Stimulated activated naive B cell treated with anti-CD40 and anti-IgM and Interleukin-4, amounts not matched to agents 10 μg/mL and 1 μg/mL and 100 μg/mL, for 72 hours (primary cell): Measurements from ENCODE around the gene EIF4H.
"Not testable (repeated sequence)": the region's sequence is repeated elsewhere in the genome, so short reads cannot be mapped to it uniquely, and the experiment has no call there.

Source experiments
- ATAC-seq, 2 donors: fragments of 150-1000 bp; cut with Tn5 transposase; replicated peaks; 2 replicates each; pipeline ENCODE4 v1.10.0; 2021; ENCODE audit warnings: moderate library complexity in 1 of 2
- DNase-seq: peaks from one replicate; pipeline ENCODE4 v3.0.0; 2021
- H3K27ac Mint-ChIP-seq: one replicate; pipeline ENCODE4 v1.8.0; 2022; ENCODE audit warnings: mild to moderate bottlenecking, mixed read lengths
- H3K27me3 Mint-ChIP-seq, 2 donors: one replicate each; pipeline ENCODE4 v1.8.0; 2022; ENCODE audit warnings: mixed read lengths in 2 of 2
- H3K36me3 Mint-ChIP-seq, 2 donors: one replicate each; pipeline ENCODE4 v1.8.0; 2022; ENCODE audit warnings: mixed read lengths in 2 of 2, mild to moderate bottlenecking in 1 of 2
- H3K4me1 Mint-ChIP-seq, 2 donors: one replicate each; pipeline ENCODE4 v1.8.0; 2022; ENCODE audit warnings: mixed read lengths in 2 of 2, mild to moderate bottlenecking in 1 of 2
- H3K4me3 Mint-ChIP-seq, 2 donors: one replicate each; pipeline ENCODE4 v1.8.0; 2022; ENCODE audit warnings: mild to moderate bottlenecking in 2 of 2, mixed read lengths in 2 of 2, moderate library complexity in 1 of 2
- H3K9me3 Mint-ChIP-seq, 2 donors: one replicate each; pipeline ENCODE4 v1.8.0; 2022; ENCODE audit warnings: mixed read lengths in 2 of 2, mild to moderate bottlenecking in 1 of 2

Gene EIF4H

DNA sequence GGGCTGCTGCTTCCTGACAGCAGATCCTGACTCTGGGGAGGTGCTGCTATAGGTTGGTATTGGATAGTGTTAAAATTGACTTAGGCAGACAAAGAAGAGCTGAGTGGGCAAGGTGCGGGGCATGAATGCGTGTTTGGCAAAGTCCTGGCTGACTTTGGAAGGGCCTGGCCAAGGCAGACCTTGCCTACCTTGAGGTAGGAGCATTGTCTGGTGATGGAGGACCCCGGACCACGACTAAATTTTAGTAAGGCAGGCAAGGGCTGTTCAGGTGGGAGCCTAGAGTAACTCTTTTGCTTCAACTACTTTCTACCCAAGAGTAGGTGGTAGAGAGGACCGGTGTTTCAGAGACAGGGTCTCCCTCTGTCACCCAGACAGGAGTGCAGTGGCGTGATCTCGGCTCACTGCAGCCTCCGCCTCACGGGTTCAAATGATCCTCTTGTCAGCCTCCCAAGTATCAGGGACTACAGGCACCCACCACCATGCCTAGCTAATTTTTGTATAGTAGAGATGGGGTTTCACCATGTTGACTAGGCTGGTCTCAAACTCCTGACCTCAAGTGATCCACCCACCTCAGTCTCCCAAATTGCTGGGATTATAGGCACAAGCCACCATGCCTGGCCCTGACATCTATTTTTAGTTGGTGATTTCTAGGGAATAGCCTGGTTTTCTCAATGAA is 23.4 kb downstream of the EIF4H start:
- no peak overlapping the region for H3K27ac Mint-ChIP-seq
- ATAC-seq (peak in 1 of 2 donors; percentile 12), DNase-seq (no peak)
- H3K36me3 Mint-ChIP-seq = peaks cover 8 to 42% of the 10 kb centered on the region in 2 donors
- H3K4me3 Mint-ChIP-seq = no peak overlapping the region
- H3K9me3 Mint-ChIP-seq = no peaks in the 10 kb centered on the region
- no peaks in the 10 kb centered on the region for H3K27me3 Mint-ChIP-seq
- H3K4me1 Mint-ChIP-seq = peaks cover 5 to 17% of the 10 kb centered on the region in 2 donors

DNA sequence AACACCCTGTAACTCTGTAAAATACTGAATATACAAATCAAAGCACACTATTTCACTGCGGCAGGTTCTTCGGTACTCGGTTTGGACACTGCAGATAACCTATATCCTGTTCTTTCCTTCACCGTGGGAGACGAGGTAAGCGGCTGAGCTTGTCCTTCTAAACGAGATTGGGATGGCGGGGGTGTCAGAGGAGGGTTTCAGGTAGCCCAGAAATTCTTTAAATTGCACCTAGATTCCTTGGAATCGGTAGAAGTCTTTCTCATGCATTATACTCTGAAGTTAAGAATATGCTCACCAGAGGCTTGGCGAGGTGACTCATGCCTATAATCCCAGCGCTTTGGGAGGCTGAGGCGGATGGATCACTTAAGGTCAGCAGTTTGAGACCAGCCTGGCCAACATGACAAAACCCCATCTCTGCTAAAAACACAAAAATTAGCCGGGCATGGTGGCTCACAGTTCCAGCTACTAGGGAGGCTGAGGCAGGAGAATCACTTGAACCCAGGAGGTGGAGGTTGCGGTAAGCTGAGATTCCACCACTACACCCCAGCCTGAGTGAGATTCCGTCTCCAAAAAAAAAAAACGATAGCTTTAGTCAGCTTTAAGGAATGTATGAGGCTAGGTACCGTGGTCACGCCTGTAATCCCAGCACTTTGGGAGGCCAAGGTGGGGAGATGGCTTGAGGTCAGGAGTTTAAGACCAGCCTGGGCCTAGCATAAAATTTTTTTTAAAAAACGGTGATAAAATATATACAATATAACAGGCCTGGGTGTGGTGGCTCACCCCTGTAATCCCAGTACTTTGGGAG is 25.6 kb downstream of the EIF4H start:
- H3K9me3 Mint-ChIP-seq = no peaks in the 10 kb centered on the region
- no peak for DNase-seq
- peaks cover 0 to 4% of the 10 kb centered on the region in 2 donors for H3K27me3 Mint-ChIP-seq
- no peak overlapping the region for H3K4me3 Mint-ChIP-seq
- peak overlapping the region; percentile 25 for H3K27ac Mint-ChIP-seq
- no peak for ATAC-seq
- H3K36me3 Mint-ChIP-seq = peaks cover 5 to 30% of the 10 kb centered on the region in 2 donors
- peaks cover 14 to 27% of the 10 kb centered on the region in 2 donors for H3K4me1 Mint-ChIP-seq

DNA sequence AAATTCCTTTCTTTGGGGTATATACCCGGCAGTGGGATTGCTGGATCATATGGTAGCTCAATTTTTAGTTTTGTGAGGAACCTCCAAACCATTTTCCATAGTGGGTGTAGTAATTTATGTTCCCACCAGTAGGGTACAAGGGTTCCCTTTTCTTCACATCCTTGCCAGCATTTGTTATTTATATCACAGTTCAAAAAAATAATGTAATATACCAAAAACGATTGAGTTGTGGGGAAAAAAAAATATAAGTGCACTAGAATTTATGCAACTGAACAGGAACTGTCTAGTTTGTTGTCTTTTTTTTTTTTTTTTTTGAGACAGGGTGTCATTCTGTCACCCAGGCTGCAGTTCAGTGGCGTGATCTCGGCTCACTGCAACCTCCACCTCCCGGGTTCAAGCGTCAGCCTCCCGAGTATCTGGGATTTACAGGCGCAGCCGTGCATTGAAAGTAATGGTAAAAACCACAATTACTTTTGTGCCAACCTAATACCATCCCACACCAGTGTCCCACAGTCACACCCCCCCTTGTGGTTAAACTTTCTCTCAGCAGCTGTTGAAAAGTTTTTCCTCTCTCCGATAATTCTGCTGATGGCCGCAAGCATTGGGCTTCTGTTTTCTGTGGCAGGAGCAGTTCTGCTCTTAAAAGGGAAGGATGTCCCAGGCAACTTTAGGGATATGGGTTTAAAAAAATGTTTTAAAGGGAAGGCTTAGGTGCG is 28.8 kb downstream of the EIF4H start:
- Mint-ChIP-seq H3K27me3 (peaks cover 0 to 4% of the 10 kb centered on the region in 2 donors), H3K9me3 (no peaks in the 10 kb centered on the region), H3K4me3 (no peak overlapping the region), H3K4me1 (peaks cover 32 to 51% of the 10 kb centered on the region in 2 donors), H3K27ac (no peak overlapping the region), H3K36me3 (peaks cover 2 to 8% of the 10 kb centered on the region in 2 donors)
- ATAC-seq (peak; percentile 44 to 48), DNase-seq (no peak)

DNA sequence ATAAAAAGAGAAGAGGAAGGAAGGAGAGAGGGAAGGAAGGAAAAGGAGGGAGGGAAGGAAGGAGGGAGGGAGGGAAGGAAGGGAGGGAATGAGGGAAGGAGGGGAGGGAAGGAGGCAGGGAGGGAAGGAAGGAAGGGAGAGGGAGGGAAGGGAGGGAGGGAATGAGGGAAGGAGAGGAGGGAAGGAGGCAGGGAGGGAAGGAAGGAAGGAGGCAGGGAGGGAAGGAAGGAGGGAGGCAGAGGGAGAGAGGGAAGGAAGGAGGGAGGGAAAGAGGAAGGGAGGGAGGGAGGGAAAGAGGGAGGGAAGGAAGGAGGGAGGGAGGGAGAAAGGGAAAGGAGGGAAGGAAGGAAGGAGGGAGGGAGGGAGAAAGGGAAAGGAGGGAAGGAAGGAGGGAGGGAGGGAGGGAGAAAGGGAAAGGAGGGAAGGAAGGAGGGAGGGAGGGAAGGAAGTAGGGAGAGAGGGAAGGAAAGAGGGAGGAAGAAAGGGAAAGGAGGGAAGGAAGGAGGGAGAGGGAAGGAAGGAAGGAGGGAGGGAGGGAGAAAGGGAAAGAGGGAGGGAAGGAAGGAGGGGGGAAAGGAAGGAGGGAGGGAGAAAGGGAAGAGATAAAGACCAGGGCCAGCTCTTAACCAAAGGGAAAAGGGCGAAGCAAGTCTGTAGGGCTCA is 29.9 kb downstream of the EIF4H start:
- H3K27ac Mint-ChIP-seq = peak overlapping the region; percentile 89
- peaks cover 2 to 9% of the 10 kb centered on the region in 2 donors for H3K36me3 Mint-ChIP-seq
- H3K27me3 Mint-ChIP-seq = peaks cover 0 to 4% of the 10 kb centered on the region in 2 donors

DNA sequence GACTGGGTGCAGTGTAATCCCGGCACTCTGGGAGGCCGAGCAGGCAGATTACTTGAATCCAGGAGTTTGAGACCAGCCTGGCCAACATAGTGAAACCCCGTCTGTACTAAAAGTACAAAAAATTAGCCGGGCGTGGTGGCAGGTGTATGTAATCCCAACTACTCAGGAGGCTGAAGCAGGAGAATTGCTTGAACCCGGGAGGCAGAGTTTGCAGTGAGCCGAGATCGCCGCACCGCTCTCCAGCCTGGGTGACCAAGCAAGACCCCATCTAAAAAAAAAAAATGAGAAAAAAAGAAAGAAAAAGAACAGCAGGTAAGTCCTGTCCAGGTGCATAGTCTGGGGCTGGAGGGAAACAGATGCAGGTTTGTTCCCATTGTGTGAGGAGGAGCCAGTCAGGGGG is 31.9 kb downstream of the EIF4H start:
- DNase-seq, ATAC-seq, H3K27me3 Mint-ChIP-seq, H3K9me3 Mint-ChIP-seq, H3K27ac Mint-ChIP-seq: not testable (repeated sequence)
- H3K36me3 Mint-ChIP-seq = peaks cover 5 to 11% of the 10 kb centered on the region in 2 donors
- peak overlapping the region in 1 of 2 donors; percentile 76 for H3K4me3 Mint-ChIP-seq
- peaks cover 39 to 66% of the 10 kb centered on the region in 2 donors for H3K4me1 Mint-ChIP-seq

More for the DNA sequence above, 29.9 kb downstream of the EIF4H start:
- Mint-ChIP-seq H3K4me3 (no peak overlapping the region), H3K9me3 (no peaks in the 10 kb centered on the region), H3K4me1 (peaks cover 35 to 58% of the 10 kb centered on the region in 2 donors)
- DNase-seq (no peak), ATAC-seq (no peak)

DNA sequence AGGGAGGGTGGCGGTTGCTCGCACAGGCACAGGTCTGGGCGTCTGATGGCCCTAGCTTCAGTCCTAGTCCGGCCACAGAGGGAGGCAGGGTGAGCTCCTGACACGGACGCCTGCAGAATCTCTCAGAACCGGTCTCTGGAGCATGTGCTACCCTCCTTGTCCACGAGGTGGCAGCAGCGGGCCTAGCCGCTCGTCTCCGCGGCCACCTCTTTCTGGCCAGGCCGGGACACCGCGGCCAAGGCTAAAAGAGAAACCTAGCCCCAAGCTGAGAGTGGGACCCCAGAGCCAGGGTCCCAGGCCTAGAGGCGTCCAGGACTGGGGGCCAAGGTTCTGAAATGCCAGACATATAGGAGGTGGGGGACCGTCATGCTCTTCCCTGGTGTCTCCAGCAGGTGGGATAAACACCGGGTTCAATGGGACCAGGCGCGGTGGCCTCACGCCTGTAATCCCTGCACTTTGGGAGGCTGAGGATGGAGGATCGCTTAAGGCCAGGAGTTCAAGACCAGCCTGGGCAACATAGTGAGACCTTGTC is 32.5 kb downstream of the EIF4H start:
- Mint-ChIP-seq H3K36me3 (peaks cover 5 to 13% of the 10 kb centered on the region in 2 donors), H3K9me3 (no peaks in the 10 kb centered on the region), H3K4me1 (peaks cover 39 to 69% of the 10 kb centered on the region in 2 donors), H3K4me3 (peak overlapping the region; percentile 49 to 76), H3K27ac (peak overlapping the region; percentile 79), H3K27me3 (peaks cover 0 to 4% of the 10 kb centered on the region in 2 donors)
- DNase-seq (peak; percentile 74), ATAC-seq (peak; percentile 38 to 47)

DNA sequence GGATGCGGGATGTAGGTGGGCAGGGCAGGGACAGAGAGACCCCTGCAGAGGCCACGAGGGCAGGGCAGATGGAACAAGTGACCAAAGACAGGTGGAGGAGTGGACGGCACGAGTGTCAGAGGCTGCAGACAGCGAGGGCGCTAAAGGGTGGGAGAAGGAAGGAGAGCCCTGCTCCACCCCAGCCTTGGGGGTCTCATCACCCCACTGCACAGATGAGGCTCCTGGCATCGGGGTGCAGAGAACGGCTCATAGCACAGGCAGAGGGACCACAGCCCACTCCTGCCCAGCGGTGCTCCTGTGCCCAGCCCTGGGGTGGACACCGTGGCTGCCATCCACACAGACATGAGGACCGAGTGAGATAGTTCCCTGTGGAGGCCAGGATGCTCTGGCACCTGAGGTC is 33.4 kb downstream of the EIF4H start:
- no peak for ATAC-seq
- Mint-ChIP-seq H3K4me1 (peaks cover 42 to 74% of the 10 kb centered on the region in 2 donors), H3K9me3 (no peaks in the 10 kb centered on the region), H3K27ac (peak overlapping the region; percentile 81), H3K36me3 (peaks cover 6 to 16% of the 10 kb centered on the region in 2 donors), H3K4me3 (peak overlapping the region in 1 of 2 donors; percentile 18), H3K27me3 (peaks cover 0 to 4% of the 10 kb centered on the region in 2 donors)
- DNase-seq = no peak

DNA sequence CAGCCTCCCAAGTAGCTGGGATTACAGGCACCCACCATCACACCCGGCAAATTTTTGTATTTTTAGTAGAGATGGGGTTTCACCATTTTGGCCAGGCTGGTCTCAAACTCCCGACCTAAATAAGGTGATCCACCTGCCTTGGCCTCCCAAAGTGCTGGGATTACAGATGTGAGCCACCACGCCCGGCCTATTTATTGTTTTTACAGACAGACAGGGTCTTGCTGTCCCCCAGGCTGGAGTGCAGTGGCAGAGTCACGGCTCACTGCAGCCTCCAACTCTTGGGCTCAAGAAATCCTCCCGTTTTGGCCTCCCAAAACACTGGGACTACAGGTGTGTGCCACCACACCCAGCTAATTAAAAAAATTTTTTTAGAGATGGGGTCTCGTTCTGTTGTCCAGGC is 34.1 kb downstream of the EIF4H start:
- DNase-seq, H3K27me3 Mint-ChIP-seq, H3K9me3 Mint-ChIP-seq, H3K27ac Mint-ChIP-seq, H3K4me3 Mint-ChIP-seq, ATAC-seq: not testable (repeated sequence)
- H3K4me1 Mint-ChIP-seq = peaks cover 44 to 70% of the 10 kb centered on the region in 2 donors
- H3K36me3 Mint-ChIP-seq = peaks cover 6 to 18% of the 10 kb centered on the region in 2 donors

DNA sequence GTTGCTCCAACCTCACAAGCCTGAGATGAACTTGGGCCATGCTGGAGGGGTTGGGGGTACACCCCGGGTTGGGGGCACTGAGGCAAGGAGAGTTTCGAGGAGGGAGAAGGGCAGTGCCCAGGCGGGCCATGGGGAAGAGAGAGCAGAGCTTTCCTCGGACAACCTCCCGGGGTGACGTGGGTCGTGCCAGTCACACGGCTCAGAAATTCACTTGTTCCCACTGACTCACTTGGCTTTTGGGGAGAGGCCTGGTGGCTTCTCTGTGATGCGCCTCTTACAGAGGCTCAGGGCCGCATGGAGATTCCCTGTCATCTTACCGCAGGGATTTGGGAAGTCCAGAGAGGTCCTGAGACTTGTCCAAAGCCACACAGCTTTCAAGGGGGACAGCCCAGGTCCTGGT is 38.5 kb downstream of the EIF4H start:
- DNase-seq (no peak), ATAC-seq (no peak)
- Mint-ChIP-seq H3K27me3 (no peaks in the 10 kb centered on the region), H3K36me3 (peaks cover 34 to 47% of the 10 kb centered on the region in 2 donors), H3K4me1 (peaks cover 43 to 65% of the 10 kb centered on the region in 2 donors), H3K27ac (peak overlapping the region; percentile 93), H3K4me3 (peak overlapping the region; percentile 65 to 76), H3K9me3 (no peaks in the 10 kb centered on the region)

DNA sequence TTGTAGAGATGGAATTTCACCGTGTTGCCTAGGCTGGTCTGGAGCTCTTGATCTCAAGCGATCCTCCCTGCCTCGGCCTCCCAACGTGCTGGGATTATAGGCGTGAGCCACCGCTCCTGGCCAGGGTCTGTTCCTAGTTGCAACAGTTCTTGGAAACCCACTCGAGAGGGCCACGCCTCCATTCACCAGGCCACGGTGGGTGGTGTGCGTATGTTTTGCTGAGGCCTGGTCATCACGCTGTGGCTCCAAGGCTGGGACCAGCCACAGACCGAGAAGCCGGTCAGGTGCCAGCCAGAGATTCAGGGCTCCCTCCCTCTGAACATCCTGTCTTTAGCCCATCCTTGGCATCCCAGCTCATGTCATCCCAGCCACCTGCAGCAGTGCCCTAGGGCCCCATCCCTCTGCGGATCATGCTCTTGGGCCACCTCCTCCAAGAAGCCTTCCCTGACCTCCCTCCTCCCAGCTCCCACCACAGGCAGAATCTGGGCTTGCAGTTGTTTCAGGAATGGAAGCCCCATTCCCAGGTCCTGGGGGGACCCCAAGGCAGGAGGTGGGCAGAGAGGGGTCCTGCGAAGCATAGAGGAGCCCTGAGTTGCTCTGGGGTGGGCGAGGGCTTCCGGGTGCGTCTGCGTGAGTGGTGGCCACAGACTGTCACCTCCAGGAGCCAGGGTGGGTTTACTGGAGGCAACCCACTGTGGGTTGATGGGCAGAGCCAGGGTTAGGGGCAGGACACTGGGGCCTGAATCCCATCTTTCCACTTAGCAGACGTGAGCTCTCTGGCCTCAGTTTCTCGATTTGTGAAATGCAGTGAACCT is 40.9 kb downstream of the EIF4H start:
- H3K4me3 Mint-ChIP-seq = peak overlapping the region; percentile 77
- no peak for DNase-seq
- H3K27me3 Mint-ChIP-seq = no peaks in the 10 kb centered on the region
- no peak for ATAC-seq
- H3K4me1 Mint-ChIP-seq = peaks cover 50 to 73% of the 10 kb centered on the region in 2 donors
- H3K27ac Mint-ChIP-seq = peak overlapping the region; percentile 93
- peaks cover 2 to 5% of the 10 kb centered on the region in 2 donors for H3K9me3 Mint-ChIP-seq
- H3K36me3 Mint-ChIP-seq = peaks cover 52 to 59% of the 10 kb centered on the region in 2 donors

DNA sequence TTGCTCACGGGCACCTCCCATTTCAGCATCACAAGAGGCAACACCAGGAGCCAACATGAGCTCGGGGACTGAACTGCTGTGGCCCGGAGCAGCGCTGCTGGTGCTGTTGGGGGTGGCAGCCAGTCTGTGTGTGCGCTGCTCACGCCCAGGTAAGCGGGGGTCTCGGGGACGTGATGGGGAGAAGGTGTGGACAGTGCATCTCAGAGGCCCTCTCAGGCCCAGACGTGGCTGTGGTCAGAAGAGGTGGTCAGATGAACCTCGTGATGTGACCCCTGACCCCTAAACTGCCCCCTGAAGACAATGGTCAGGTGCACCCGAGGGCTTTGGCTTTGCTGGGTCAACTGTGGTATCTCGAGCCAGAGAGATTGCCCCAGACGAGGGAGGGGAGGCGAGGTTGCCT is 41.8 kb downstream of the EIF4H start:
- H3K4me1 Mint-ChIP-seq = peaks cover 57 to 77% of the 10 kb centered on the region in 2 donors
- peaks cover 54 to 65% of the 10 kb centered on the region in 2 donors for H3K36me3 Mint-ChIP-seq
- H3K27ac Mint-ChIP-seq = peak overlapping the region; percentile 93
- H3K4me3 Mint-ChIP-seq = peak overlapping the region; percentile 77
- peaks cover 2 to 5% of the 10 kb centered on the region in 2 donors for H3K9me3 Mint-ChIP-seq
- DNase-seq (no peak), ATAC-seq (no peak)
- no peaks in the 10 kb centered on the region for H3K27me3 Mint-ChIP-seq

DNA sequence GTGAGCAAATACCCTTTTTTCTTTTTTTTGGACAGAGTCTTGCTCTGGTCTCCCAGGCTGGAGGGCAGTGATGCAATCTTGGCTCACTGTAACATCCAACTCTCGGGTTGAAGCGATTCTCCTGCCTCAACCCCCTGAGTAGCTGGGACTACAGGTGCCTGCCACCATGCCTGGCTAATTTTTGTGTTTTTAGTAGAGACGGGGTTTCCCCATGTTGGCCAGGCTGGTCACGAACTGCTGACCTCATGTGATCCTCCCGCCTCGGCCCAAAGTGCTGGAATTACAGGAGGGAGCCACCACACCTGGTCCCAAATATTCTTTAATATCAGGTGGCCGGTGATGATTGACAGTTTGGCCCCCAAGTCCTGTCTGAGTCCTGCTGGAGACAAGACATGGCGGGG is 42.2 kb downstream of the EIF4H start:
- ATAC-seq = peak; percentile 33 to 43
- no peaks in the 10 kb centered on the region for H3K27me3 Mint-ChIP-seq
- H3K4me1 Mint-ChIP-seq = peaks cover 57 to 74% of the 10 kb centered on the region in 2 donors
- H3K36me3 Mint-ChIP-seq = peaks cover 53 to 63% of the 10 kb centered on the region in 2 donors
- H3K27ac Mint-ChIP-seq = peak overlapping the region; percentile 93
- DNase-seq = no peak
- H3K9me3 Mint-ChIP-seq = peaks cover 2 to 5% of the 10 kb centered on the region in 2 donors
- peak overlapping the region; percentile 77 for H3K4me3 Mint-ChIP-seq
